Prostate gland (tissue), 2 donors: ENCODE results near the gene PSMD7. TPM values are rescaled to one million over a fixed set of nuclear protein-coding genes. Genes with fewer than 3 reads are reported as not detected.

ENCODE experiments used
- DNase-seq: peaks from one replicate; pipeline ENCODE4 v3.0.0-alpha.2; 2019; ENCODE audit warnings: low spot score
- H3K27ac ChIP-seq, 2 donors: fragments of 200-600 bp; sonication (generic); 2 replicates each; pipeline ENCODE4 v1.5.1; 2017 to 2019
- H3K27me3 ChIP-seq: fragments of 200-600 bp; sonication (generic); replicated peaks from 2 replicates; pipeline ENCODE4 v1.5.1; 2019; ENCODE audit not compliant: insufficient read depth
- H3K36me3 ChIP-seq, 2 donors: fragments of 200-600 bp; sonication (generic); 1 replicate in 1 of 2; 2 replicates in 1 of 2; pipeline versions ENCODE4 v1.5.1 to v1.8.1; 2017 to 2019
- H3K4me1 ChIP-seq: fragments of 200-600 bp; sonication (generic); replicated peaks from 2 replicates; pipeline ENCODE4 v1.5.1; 2019
- H3K4me3 ChIP-seq, 2 donors: fragments of 200-600 bp; sonication (generic); 2 replicates each; pipeline ENCODE4 v1.5.1; 2017 to 2019
- H3K9me3 ChIP-seq: fragments of 200-600 bp; sonication (generic); 2 replicates; pipeline ENCODE4 v1.5.1; 2017
- POLR2A ChIP-seq: fragments of 450-650 bp; IDR thresholded peaks from one replicate; pipeline ENCODE4 v1.6.1; 2016; ENCODE audit warnings: antibody characterized with exemption, mild to moderate bottlenecking
- POLR2AphosphoS5 ChIP-seq: sonication (generic); formaldehyde crosslinking; IDR thresholded peaks from one replicate; pipeline ENCODE4 v1.6.1; 2017; ENCODE audit warnings: antibody characterized with exemption
- WGBS: methylation state at CpG from one replicate; pipeline ENCODE4 v1.1.5; 2018; 5-methylcytosine and 5-hydroxymethylcytosine counted together
- intact Hi-C: fragments of 100-400 bp; cut with DNase I; formaldehyde crosslinking; loops from one replicate; pipeline ENCODE4 v1.14.2; 2022
- total RNA-seq, 2 donors: library from RNA; depleted of rRNA; stranded (reverse); fragments of >200 nt; gene quantifications; one replicate each; pipeline ENCODE4 v1.1.0, GENCODE V29; 2016
- TF ChIP-seq, protein P1 (sequence below), 4 experiments: fragments of 200-600 bp in 2 of 4; fragments of 450-650 bp in 2 of 4; sonication (generic) in 2 of 4; IDR thresholded peaks; 1 replicate in 3 of 4; 2 replicates in 1 of 4; pipeline ENCODE4 v1.5.1; 2016 to 2019; ENCODE audit warnings: antibody characterized with exemption in 4 of 4, mild to moderate bottlenecking in 2 of 4, moderate library complexity in 2 of 4

Gene PSMD7
- total RNA-seq, 2 donors from 2014 or later = 54.1 to 78.0 TPM

DNA sequence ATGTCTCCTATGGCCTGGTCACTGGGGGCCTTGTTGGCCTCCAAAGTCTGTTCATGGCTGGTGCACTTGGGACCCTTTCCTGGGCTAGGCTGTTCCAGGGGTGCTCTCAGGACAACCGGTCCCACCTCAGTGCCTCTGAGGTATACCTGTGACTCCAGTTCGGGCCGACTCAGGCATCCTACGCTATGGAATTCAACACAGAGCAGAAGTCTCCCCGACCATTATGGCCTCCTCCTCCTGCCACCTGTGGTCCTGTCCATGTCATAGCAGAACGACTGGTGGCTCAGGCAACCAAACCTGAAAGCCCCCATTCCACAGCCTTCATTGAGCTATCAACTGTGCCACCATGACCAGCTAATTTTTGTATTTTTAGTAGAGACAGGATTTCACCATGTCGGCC lies 8.5 kb upstream of the PSMD7 start:
- intact Hi-C loops = no loop called here
- Histone ChIP-seq H3K9me3 (no peaks in the 10 kb centered on the region), H3K36me3 (no peaks in the 10 kb centered on the region), H3K27me3 (no peaks in the 10 kb centered on the region), H3K27ac (no peak overlapping the region), H3K4me1 (no peaks in the 10 kb centered on the region), H3K4me3 (no peak overlapping the region)
- TF ChIP-seq POLR2AphosphoS5 = no peak
- TF ChIP-seq, protein P1, sequence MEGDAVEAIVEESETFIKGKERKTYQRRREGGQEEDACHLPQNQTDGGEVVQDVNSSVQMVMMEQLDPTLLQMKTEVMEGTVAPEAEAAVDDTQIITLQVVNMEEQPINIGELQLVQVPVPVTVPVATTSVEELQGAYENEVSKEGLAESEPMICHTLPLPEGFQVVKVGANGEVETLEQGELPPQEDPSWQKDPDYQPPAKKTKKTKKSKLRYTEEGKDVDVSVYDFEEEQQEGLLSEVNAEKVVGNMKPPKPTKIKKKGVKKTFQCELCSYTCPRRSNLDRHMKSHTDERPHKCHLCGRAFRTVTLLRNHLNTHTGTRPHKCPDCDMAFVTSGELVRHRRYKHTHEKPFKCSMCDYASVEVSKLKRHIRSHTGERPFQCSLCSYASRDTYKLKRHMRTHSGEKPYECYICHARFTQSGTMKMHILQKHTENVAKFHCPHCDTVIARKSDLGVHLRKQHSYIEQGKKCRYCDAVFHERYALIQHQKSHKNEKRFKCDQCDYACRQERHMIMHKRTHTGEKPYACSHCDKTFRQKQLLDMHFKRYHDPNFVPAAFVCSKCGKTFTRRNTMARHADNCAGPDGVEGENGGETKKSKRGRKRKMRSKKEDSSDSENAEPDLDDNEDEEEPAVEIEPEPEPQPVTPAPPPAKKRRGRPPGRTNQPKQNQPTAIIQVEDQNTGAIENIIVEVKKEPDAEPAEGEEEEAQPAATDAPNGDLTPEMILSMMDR (IDR thresholded peaks at IDR 0.05) = no peak
- TF ChIP-seq POLR2A = no peak
- no peak for DNase-seq
- WGBS = 96% methylated on average over 7 of the region's 7 CpGs

DNA sequence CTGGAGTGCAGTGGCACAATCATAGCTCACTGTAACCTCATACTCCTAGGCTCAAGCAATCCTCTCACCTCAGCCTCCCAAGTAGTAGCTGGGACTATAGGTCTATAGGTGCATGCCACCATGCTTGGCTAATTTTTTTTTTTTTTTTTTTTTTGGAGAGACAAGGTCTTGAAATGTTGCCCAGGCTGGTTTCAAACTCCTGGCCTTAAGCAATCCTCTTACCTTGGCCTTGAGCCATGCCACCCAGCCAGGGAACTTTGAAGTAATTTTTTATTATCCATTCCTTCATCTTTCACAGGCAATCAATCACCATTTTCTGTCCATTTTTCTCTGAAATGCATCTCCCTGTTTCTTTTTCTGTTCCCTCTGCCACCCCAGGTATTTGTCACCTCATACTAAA lies 6.3 kb upstream of the PSMD7 start:
- Histone ChIP-seq H3K4me3 (no peak overlapping the region), H3K9me3 (no peaks in the 10 kb centered on the region), H3K27ac (no peak overlapping the region), H3K4me1 (no peaks in the 10 kb centered on the region), H3K36me3 (no peaks in the 10 kb centered on the region), H3K27me3 (no peaks in the 10 kb centered on the region)
- no peak for DNase-seq
- no peak for TF ChIP-seq POLR2A
- no peak for TF ChIP-seq POLR2AphosphoS5
- TF ChIP-seq, protein P1 (IDR thresholded peaks at IDR 0.05) = no peak
- intact Hi-C loops = no loop called here

GRCh38 chr16:74291176-74291575 lies 5.4 kb upstream of the PSMD7 start:
- TF ChIP-seq, protein P1 (IDR thresholded peaks at IDR 0.05) = no peak
- TF ChIP-seq POLR2A (no peak), POLR2AphosphoS5 (no peak)
- H3K27ac ChIP-seq = no peak overlapping the region
- H3K9me3 ChIP-seq = no peaks in the 10 kb centered on the region
- intact Hi-C loops = no loop called here
- no peaks in the 10 kb centered on the region for H3K27me3 ChIP-seq
- no peaks in the 10 kb centered on the region for H3K36me3 ChIP-seq
- DNase-seq = no peak
- no peak overlapping the region for H3K4me3 ChIP-seq
- no peaks in the 10 kb centered on the region for H3K4me1 ChIP-seq
- WGBS = 97% methylated on average over 5 of the region's 5 CpGs

- H3K4me1 ChIP-seq = no peaks in the 10 kb centered on the region
- H3K9me3 ChIP-seq = no peaks in the 10 kb centered on the region
- no peaks in the 10 kb centered on the region for H3K27me3 ChIP-seq
- H3K27ac ChIP-seq = no peak overlapping the region
- no peak overlapping the region for H3K4me3 ChIP-seq
- intact Hi-C loops = no loop called here
- no peaks in the 10 kb centered on the region for H3K36me3 ChIP-seq
- TF ChIP-seq, protein P1 (IDR thresholded peaks at IDR 0.05) = no peak
- no peak for TF ChIP-seq POLR2AphosphoS5
- 96% methylated on average over 1 of the region's 1 CpG for WGBS
- no peak for DNase-seq
Measured at GRCh38 chr16:74291577-74292208, 4.9 kb upstream of the PSMD7 start.

- WGBS = under 1% methylated on average over 9 of the region's 9 CpGs
- DNase-seq = no peak
- TF ChIP-seq POLR2A (no peak), POLR2AphosphoS5 (no peak)
- TF ChIP-seq, protein P1 (IDR thresholded peaks at IDR 0.05) = peak in 1 of 4 experiments; percentile 33
- no peaks in the 10 kb centered on the region for H3K9me3 ChIP-seq
- H3K4me1 ChIP-seq = peaks cover 12% of the 10 kb centered on the region
- H3K36me3 ChIP-seq = no peaks in the 10 kb centered on the region
- H3K27me3 ChIP-seq = no peaks in the 10 kb centered on the region
- peak overlapping the region; percentile 95 to 96 for H3K27ac ChIP-seq
- peak overlapping the region; percentile 78 to 91 for H3K4me3 ChIP-seq
- intact Hi-C loops = no loop called here
Measured at GRCh38 chr16:74296104-74296431, 546 bp upstream of the PSMD7 start.
